ENCODE data around the gene RBBP8NL.

- TF ChIP-seq EP300 (IDR thresholded peaks at IDR 0.05; ENCODE audit: borderline replicate concordance): no peak
- TF ChIP-seq REST (IDR thresholded peaks at IDR 0.05; ENCODE audit: low read depth): no peak
- no peak for TF ChIP-seq TAF1 (IDR thresholded peaks at IDR 0.05; ENCODE audit: low read depth)
Observed at GRCh38 chr20:62387933-62388635, 39.3 kb downstream of the RBBP8NL start.

All from Ishikawa (cell line).